ENCODE measurements around the gene GORASP2. TPM values are rescaled to one million over a fixed set of nuclear protein-coding genes. Genes with fewer than 3 reads are reported as not detected.

The GORASP2 gene
- total RNA-seq, 1 experiment from 2014 or later, result 97.7 TPM

DNA sequence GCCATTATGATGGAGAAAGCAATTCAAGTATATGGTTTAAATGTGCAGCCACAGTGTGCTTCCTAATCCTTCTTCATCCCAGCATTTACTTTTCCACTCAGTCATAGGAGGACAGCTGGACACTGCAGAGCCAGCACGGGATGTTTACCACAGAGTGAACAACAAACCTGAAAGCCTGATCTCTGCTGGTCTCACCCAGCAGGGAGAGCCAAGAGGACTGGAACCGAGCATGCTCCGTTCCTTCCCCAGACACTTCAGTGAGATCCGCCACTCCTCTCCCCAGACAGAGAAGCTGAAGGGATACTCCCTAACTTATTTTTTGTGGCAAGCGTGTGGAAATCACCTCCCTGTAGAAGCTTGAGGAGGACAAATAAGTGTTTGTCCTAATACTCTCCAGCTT, 23.2 kb upstream of the GORASP2 start:
- H3K4me2 ChIP-seq (ENCODE audit: insufficient read depth, insufficient read length, low read length), result no peak overlapping the region
- no peak overlapping the region for H3K23ac ChIP-seq (ENCODE audit: insufficient read length, low read depth, low read length)
- no peak overlapping the region for H4K91ac ChIP-seq (ENCODE audit: insufficient read length, low read depth, low read length)
- no peak overlapping the region for H2BK120ac ChIP-seq (ENCODE audit: low read depth, low read length, poor library complexity, severe bottlenecking)
- no peak overlapping the region; the same call in 1 of the 2 replicates for H3K14ac ChIP-seq (ENCODE audit: insufficient read depth, low read length)
- no peaks in the 10 kb centered on the region for H3K23me2 ChIP-seq (ENCODE audit: insufficient read length, low read depth, low read length, poor library complexity, severe bottlenecking)
- H3K27ac ChIP-seq (ENCODE audit: insufficient read length, low read depth, low read length), result no peak overlapping the region
- H2AK5ac ChIP-seq (ENCODE audit: insufficient read length, low read length), result no peak overlapping the region
- H2BK15ac ChIP-seq (ENCODE audit: low read depth, low read length), result no peak overlapping the region
- DNase-seq, result no peak
- H3K4ac ChIP-seq (ENCODE audit: low read depth, low read length), result no peak overlapping the region
- peak overlapping the region; percentile 35 for H2BK5ac ChIP-seq (ENCODE audit: insufficient read length, low read length)
- no peak overlapping the region for H2BK12ac ChIP-seq (ENCODE audit: insufficient read length, low read depth, low read length)
- peaks cover 7 to 9% of the 10 kb centered on the region in 2 experiments for H3K4me1 Mint-ChIP-seq
- no peaks in the 10 kb centered on the region for H3K27me3 ChIP-seq (ENCODE audit: insufficient read depth, low read length)
- no peak overlapping the region for H3K56ac ChIP-seq (ENCODE audit: insufficient read length, low read depth, low read length)
- H3K4me1 ChIP-seq (ENCODE audit: insufficient read depth, low read length), result peaks cover 3% of the 10 kb centered on the region
- peak overlapping the region; percentile 85 for H2AFZ ChIP-seq (ENCODE audit: low read length)
- H4K20me1 ChIP-seq (ENCODE audit: control insufficient read depth, insufficient read depth, insufficient read length), result no peaks in the 10 kb centered on the region
- H3K18ac ChIP-seq (ENCODE audit: insufficient read length, low read depth, low read length), result no peak overlapping the region
- H4K5ac ChIP-seq (ENCODE audit: insufficient read length, low read depth, low read length), result peak overlapping the region; percentile 60
- H3K9me3 ChIP-seq (ENCODE audit: control insufficient read depth, low read depth, low read length), result no peaks in the 10 kb centered on the region
- no peak overlapping the region for H3K4me3 Mint-ChIP-seq
- no peaks in the 10 kb centered on the region for H3K79me2 ChIP-seq (ENCODE audit: insufficient read depth, low read length)
- TF ChIP-seq CTCF (conservative IDR thresholded peaks at IDR 0.05), result no peak
- WGBS (ENCODE audit: extremely low coverage, insufficient read length, low lambda C conversion rate), result no CpG with 5 or more reads among the region's 5 CpGs
- no peak overlapping the region; a peak in 1 of 7 replicates for H3K27ac Mint-ChIP-seq
- no peaks in the 10 kb centered on the region for H3K79me1 ChIP-seq (ENCODE audit: insufficient read depth, low read depth, low read length, poor library complexity, severe bottlenecking)
- H3K27me3 Mint-ChIP-seq (ENCODE audit: low read depth), result no peaks in the 10 kb centered on the region; the same call in 1 of the 2 replicates
- H2BK20ac ChIP-seq (ENCODE audit: low read depth, low read length, poor library complexity, severe bottlenecking), result no peak overlapping the region
- peaks cover 0 to 13% (median 3%) of the 10 kb centered on the region in 3 experiments; a peak in 4 of 7 replicates for H3K36me3 Mint-ChIP-seq (ENCODE audit: insufficient read depth in 1 of 3, low read depth in 3 of 3)
- H3K9ac ChIP-seq (ENCODE audit: extremely low read depth, insufficient read length, low read length), result no peak overlapping the region
- H3T11ph ChIP-seq (ENCODE audit: low read length), result no peak overlapping the region
- H4K8ac ChIP-seq (replicated peaks; ENCODE audit: insufficient read length, low read depth, low read length), result no peak overlapping the region
- peaks cover 14% of the 10 kb centered on the region in 2 experiments; a peak in 4 of 5 replicates for H3K9me3 Mint-ChIP-seq

Measured in H9 (cell line).